Thyroid gland (tissue), 4 donors: ENCODE measurements around the gene NAALAD2. TPM values are rescaled to one million over a fixed set of nuclear protein-coding genes. Genes with fewer than 3 reads are reported as not detected.

Experiments used
- DNase-seq, 2 donors: peaks; one replicate each; pipeline ENCODE4 v3.0.0-alpha.2; 2019
- H3K27ac ChIP-seq, 3 donors: fragments of 200-600 bp; sonication (generic); 1 replicate in 2 of 3; 2 replicates in 1 of 3; pipeline ENCODE4 v1.5.1; 2016 to 2019; ENCODE audit warnings: mild to moderate bottlenecking in 1 of 3, moderate library complexity in 1 of 3
- H3K27me3 ChIP-seq: fragments of 200-600 bp; sonication (generic); one replicate; pipeline ENCODE4 v1.5.1; 2019
- H3K36me3 ChIP-seq, 2 donors: fragments of 200-600 bp; sonication (generic); one replicate each; pipeline ENCODE4 v1.5.1; 2016 to 2019
- H3K4me1 ChIP-seq, 2 donors: fragments of 200-600 bp; sonication (generic); one replicate each; pipeline ENCODE4 v1.5.1; 2017 to 2019
- H3K4me3 ChIP-seq, 3 donors: fragments of 200-600 bp; sonication (generic); replicated peaks in 1 of 3; 1 replicate in 2 of 3; 2 replicates in 1 of 3; pipeline ENCODE4 v1.5.1; 2016; ENCODE audit warnings: mild to moderate bottlenecking in 1 of 3
- H3K9me3 ChIP-seq: fragments of 200-600 bp; sonication (generic); one replicate; pipeline ENCODE4 v1.5.1; 2017
- CTCF ChIP-seq, 6 experiments: fragments of 200-600 bp in 3 of 6; fragments of 450-650 bp in 3 of 6; sonication (generic) in 3 of 6; IDR thresholded peaks; one replicate each; pipeline ENCODE4 v1.5.1; 2016 to 2019; ENCODE audit warnings: antibody characterized with exemption in 6 of 6, mild to moderate bottlenecking in 2 of 6, inconsistent platforms in 1 of 6, moderate library complexity in 1 of 6
- POLR2A ChIP-seq, 2 donors: fragments of 450-650 bp; IDR thresholded peaks; one replicate each; pipeline ENCODE4 v1.6.1; 2017; ENCODE audit warnings: antibody characterized with exemption in 2 of 2, mild to moderate bottlenecking in 2 of 2, moderate library complexity in 1 of 2
- WGBS, 2 donors: methylation state at CpG; one replicate each; pipeline ENCODE4 v1.1.5; 2017; 5-methylcytosine and 5-hydroxymethylcytosine counted together
- intact Hi-C: fragments of 100-400 bp; cut with DNase I; formaldehyde crosslinking; loops from one replicate; pipeline ENCODE4 v1.15.1; 2023
- total RNA-seq, 4 donors: library from RNA; depleted of rRNA; stranded (reverse); fragments of >200 nt; gene quantifications; one replicate each; pipeline ENCODE4 v1.2.3, GENCODE V29; 2016

The NAALAD2 gene
- total RNA-seq, 4 donors from 2014 or later: 1.1 to 4.3 (median 2.2) TPM

- intact Hi-C loops: no loop called here
- Histone ChIP-seq H3K4me3 (no peak overlapping the region), H3K9me3 (no peaks in the 10 kb centered on the region), H3K27me3 (no peaks in the 10 kb centered on the region), H3K4me1 (no peaks in the 10 kb centered on the region), H3K36me3 (peaks cover 14 to 22% of the 10 kb centered on the region in 2 donors), H3K27ac (no peak overlapping the region)
- TF ChIP-seq CTCF (IDR thresholded peaks at IDR 0.05) (no peak), POLR2A (IDR thresholded peaks at IDR 0.05) (no peak)
- no peak for DNase-seq
- 91 to 92% methylated on average over 2 of the region's 2 CpGs for WGBS, 2 donors
These were observed 74.4 kb downstream of the NAALAD2 start for GRCh38 chr11:90208857-90209256.

GRCh38 chr11:90213322-90213721 lies 78.9 kb downstream of the NAALAD2 start:
- intact Hi-C loops: no loop called here
- Histone ChIP-seq H3K9me3 (no peaks in the 10 kb centered on the region), H3K4me3 (no peak overlapping the region), H3K4me1 (no peaks in the 10 kb centered on the region), H3K36me3 (peaks cover 14 to 15% of the 10 kb centered on the region in 2 donors), H3K27ac (no peak overlapping the region), H3K27me3 (no peaks in the 10 kb centered on the region)
- 87 to 91% methylated on average over 3 of the region's 3 CpGs for WGBS, 2 donors
- TF ChIP-seq CTCF (IDR thresholded peaks at IDR 0.05): no peak
- TF ChIP-seq POLR2A (IDR thresholded peaks at IDR 0.05): no peak
- no peak for DNase-seq

- peaks cover 24 to 25% of the 10 kb centered on the region in 2 donors for H3K4me1 ChIP-seq
- H3K9me3 ChIP-seq: no peaks in the 10 kb centered on the region
- intact Hi-C loops: no loop called here
- H3K4me3 ChIP-seq: no peak overlapping the region
- H3K36me3 ChIP-seq: peaks cover 4% of the 10 kb centered on the region in 2 donors
- 90 to 92% methylated on average over 5 of the region's 5 CpGs for WGBS, 2 donors
- TF ChIP-seq CTCF (IDR thresholded peaks at IDR 0.05) (no peak), POLR2A (IDR thresholded peaks at IDR 0.05) (no peak)
- no peak for DNase-seq
- no peaks in the 10 kb centered on the region for H3K27me3 ChIP-seq
- H3K27ac ChIP-seq: no peak overlapping the region
These were observed 82.1 kb downstream of the NAALAD2 start for GRCh38 chr11:90216611-90217010.

GRCh38 chr11:90218606-90219005 lies 84.1 kb downstream of the NAALAD2 start:
- Histone ChIP-seq H3K27me3 (no peaks in the 10 kb centered on the region), H3K4me3 (no peak overlapping the region), H3K4me1 (peaks cover 27 to 28% of the 10 kb centered on the region in 2 donors), H3K27ac (peak overlapping the region in 1 of 3 donors; percentile 12), H3K9me3 (no peaks in the 10 kb centered on the region), H3K36me3 (peaks cover 0 to 3% of the 10 kb centered on the region in 2 donors)
- TF ChIP-seq POLR2A (IDR thresholded peaks at IDR 0.05) (no peak), CTCF (IDR thresholded peaks at IDR 0.05) (no peak)
- intact Hi-C loops: no loop called here
- WGBS, 2 donors: 47 to 58% methylated on average over 2 of the region's 2 CpGs
- peak; percentile 54 to 67 for DNase-seq

GRCh38 chr11:90219438-90219837 lies 85.0 kb downstream of the NAALAD2 start:
- Histone ChIP-seq H3K9me3 (no peaks in the 10 kb centered on the region), H3K27me3 (no peaks in the 10 kb centered on the region), H3K27ac (no peak overlapping the region), H3K4me3 (no peak overlapping the region), H3K4me1 (peaks cover 27 to 28% of the 10 kb centered on the region in 2 donors), H3K36me3 (no peaks in the 10 kb centered on the region)
- TF ChIP-seq CTCF (IDR thresholded peaks at IDR 0.05): no peak
- no peak for TF ChIP-seq POLR2A (IDR thresholded peaks at IDR 0.05)
- WGBS, 2 donors: 96% methylated on average over 6 of the region's 6 CpGs
- intact Hi-C loops: no loop called here
- DNase-seq: no peak
